K562 (cell line): ENCODE measurements around the gene ASCC3. TPM values are rescaled to one million over a fixed set of nuclear protein-coding genes. Genes with fewer than 3 reads are reported as not detected.
A peak's percentile ranks its signal among the peaks of the same experiment; 100 is the strongest.

Experiments
- ATAC-seq: fragments of 200-7000 bp; cut with Tn5 transposase; 3 replicates; pipeline ENCODE4 v1.9.1; 2020; ENCODE audit warnings: moderate library complexity
- BruUV-seq: library from RNA; stranded (reverse); fragments of 400-500 nt; replicated peaks from 2 replicates; lab custom pipeline; 2021; lab: Mats Ljungman, UMichigan
- CTCF ChIA-PET: fragments of 300-600 bp; formaldehyde crosslinking; extraction: SDS; loops from one replicate; lab custom pipeline; 2021; ENCODE audit warnings: low intra/inter-chr PET ratio; lab: Yijun Ruan, JAX
- POLR2A ChIA-PET: fragments of 300-600, 350-650 bp; sonication (Branson Sonifier 250); formaldehyde crosslinking; extraction: SDS; loops from one replicate; lab custom pipeline; 2021; ENCODE audit warnings: antibody characterized with exemption, inconsistent platforms; lab: Yijun Ruan, JAX
- DNase-seq, 4 experiments: peaks; one replicate each; pipeline versions ENCODE4 v3.0.0 to v3.0.0-alpha.2; 2011 to 2018; ENCODE audit warnings: low spot score in 3 of 4, mixed read lengths in 3 of 4; ENCODE audit errors: extremely low read depth in 1 of 4
- FAIRE-seq: peaks from 2 replicates; lab custom pipeline; 2011; peaks lifted over from hg19 to GRCh38; lab: Jason Lieb, UNC
- H2AFZ ChIP-seq: 2 replicates; pipeline ENCODE4 v1.6.0; 2011; ENCODE audit warnings: low read depth, low read length, control low read depth, inconsistent platforms
- H3K27ac ChIP-seq: fragments of 200-600 bp; 3 replicates; pipeline ENCODE4 v1.8.0; 2011; ENCODE audit warnings: low read depth, mild to moderate bottlenecking, control low read depth, inconsistent platforms, low read length, moderate library complexity, mixed read lengths; ENCODE audit errors: extremely low read depth
- H3K27me3 ChIP-seq, 2 experiments: fragments of 300-600 bp in 1 of 2; 2 replicates in 1 of 2; 3 replicates in 1 of 2; pipeline versions ENCODE4 v1.6.0 to v1.8.0; 2011; ENCODE audit warnings: inconsistent platforms in 2 of 2, low read length in 2 of 2, mild to moderate bottlenecking in 1 of 2, mixed read lengths in 1 of 2, moderate library complexity in 1 of 2; ENCODE audit not compliant: control insufficient read depth in 2 of 2, insufficient read depth in 2 of 2
- H3K36me3 ChIP-seq: fragments of 300-600 bp; 3 replicates; pipeline ENCODE4 v1.8.0; 2011; ENCODE audit warnings: mild to moderate bottlenecking, low read length, inconsistent platforms; ENCODE audit not compliant: control insufficient read depth, insufficient read depth
- H3K4me1 ChIP-seq, 2 experiments: fragments of 200-600 bp in 1 of 2; replicated peaks in 1 of 2; 2 replicates in 1 of 2; 3 replicates in 1 of 2; pipeline versions ENCODE4 v1.5.1 to v1.8.0; 2011; ENCODE audit warnings: inconsistent platforms in 2 of 2, low read length in 2 of 2, mild to moderate bottlenecking in 1 of 2, mixed read lengths in 1 of 2, moderate library complexity in 1 of 2; ENCODE audit not compliant: control insufficient read depth in 2 of 2, insufficient read depth in 2 of 2
- H3K4me2 ChIP-seq: 2 replicates; pipeline ENCODE4 v1.6.1; 2011; ENCODE audit warnings: low read length, control low read depth, inconsistent platforms, mixed read lengths; ENCODE audit not compliant: insufficient read depth
- H3K4me3 ChIP-seq: fragments of 200-600 bp; sonication (generic), shearing (Covaris generic); 2 replicates; pipeline ENCODE4 v1.5.1; 2016; ENCODE audit warnings: control low read depth, inconsistent platforms
- H3K79me2 ChIP-seq: fragments of 200-600 bp; 3 replicates; pipeline ENCODE4 v1.8.0; 2011; ENCODE audit warnings: low read length, inconsistent platforms; ENCODE audit not compliant: control insufficient read depth, insufficient read depth
- H3K9ac ChIP-seq, 2 experiments: 2 replicates each; pipeline versions ENCODE4 v1.6.0 to v1.6.1; 2011; ENCODE audit warnings: low read depth in 2 of 2, low read length in 2 of 2, control low read depth in 1 of 2, inconsistent platforms in 1 of 2, mild to moderate bottlenecking in 1 of 2, mixed read lengths in 1 of 2; ENCODE audit not compliant: insufficient read depth in 1 of 2
- H3K9me1 ChIP-seq: one replicate; pipeline ENCODE4 v1.6.0; 2011; ENCODE audit warnings: inconsistent platforms, mild to moderate bottlenecking, low read length, moderate library complexity; ENCODE audit not compliant: control insufficient read depth, insufficient read depth
- H3K9me3 ChIP-seq: replicated peaks from 2 replicates; pipeline ENCODE4 v1.5.1; 2011; ENCODE audit warnings: low read depth, low read length, inconsistent platforms; ENCODE audit not compliant: control insufficient read depth, insufficient read depth
- H4K20me1 ChIP-seq: replicated peaks from 2 replicates; pipeline ENCODE4 v1.6.1; 2011; ENCODE audit warnings: low read length, inconsistent platforms, mixed read lengths; ENCODE audit not compliant: control insufficient read depth, insufficient read depth
- ARHGAP35 ChIP-seq: fragments of 450-650 bp; IDR thresholded peaks from 2 replicates; pipeline ENCODE4 v1.6.1; 2018; ENCODE audit not compliant: partially characterized antibody
- CCAR2 ChIP-seq: fragments of 200-400 bp; formaldehyde crosslinking; IDR thresholded peaks from 2 replicates; pipeline ENCODE4 v1.6.1; 2017; ENCODE audit warnings: mild to moderate bottlenecking, low read depth, low read length
- CTCF ChIP-seq, 3 experiments: IDR thresholded peaks in 2 of 3; conservative IDR thresholded peaks in 1 of 3; 2 replicates each; pipeline ENCODE4 v1.5.1; 2011 to 2012; ENCODE audit warnings: low read length in 3 of 3, mild to moderate bottlenecking in 3 of 3, control low read depth in 2 of 3, improper control_type of control experiment in 1 of 3, inconsistent platforms in 1 of 3, low read depth in 1 of 3, mixed read lengths in 1 of 3, moderate library complexity in 1 of 3; ENCODE audit not compliant: insufficient read depth in 2 of 3
- EP300 ChIP-seq: IDR thresholded peaks from 2 replicates; pipeline ENCODE4 v1.6.1; 2012; ENCODE audit warnings: low read length, improper control_type of control experiment
- EP400 ChIP-seq: fragments of 450-650 bp; IDR thresholded peaks from 2 replicates; pipeline ENCODE4 v1.6.1; 2017; ENCODE audit warnings: antibody characterized with exemption, mild to moderate bottlenecking, moderate library complexity
- ID3 ChIP-seq, 2 experiments: fragments of 250-450 bp in 1 of 2; fragments of 450-650 bp in 1 of 2; sonication (Bioruptor Pico) in 1 of 2; IDR thresholded peaks; 2 replicates each; pipeline versions ENCODE4 v1.6.1 to v1.8.0; 2016 to 2021; ENCODE audit warnings: mild to moderate bottlenecking in 2 of 2, moderate library complexity in 2 of 2, missing compliant biosample characterization in 1 of 2, missing genetic modification characterization in 1 of 2
- SAP30 ChIP-seq: fragments of 200-600 bp; sonication (generic); IDR thresholded peaks from 2 replicates; pipeline ENCODE4 v1.6.1; 2012; ENCODE audit warnings: borderline replicate concordance, low read depth, mild to moderate bottlenecking, moderate library complexity, low read length, control low read depth, inconsistent platforms; ENCODE audit not compliant: insufficient read depth, poor library complexity, severe bottlenecking
- SMAD4 ChIP-seq: fragments of 250-450 bp; sonication (Bioruptor Pico); conservative IDR thresholded peaks from 2 replicates; pipeline ENCODE4 v1.8.0; 2021; ENCODE audit warnings: inconsistent platforms, mild to moderate bottlenecking, moderate library complexity
- ZBTB12 ChIP-seq: fragments of 250-450 bp; sonication (Bioruptor Pico); IDR thresholded peaks from 2 replicates; pipeline ENCODE4 v1.4.0; 2020
- ZNF655 ChIP-seq: fragments of 250-450 bp; sonication (Bioruptor Pico); IDR thresholded peaks from 2 replicates; pipeline ENCODE4 v1.5.0; 2021
- WGBS: fragments of 100-300 bp; shearing (Covaris generic); methylation state at CpG from one replicate; pipeline ENCODE4 v1.1.6; 2016; ENCODE audit warnings: low coverage, mixed read lengths; ENCODE audit not compliant: insufficient coverage; ENCODE audit errors: missing lambda C conversion rate; 5-methylcytosine and 5-hydroxymethylcytosine counted together
- in situ Hi-C: fragments of 300-500 bp; cut with MboI; formaldehyde crosslinking; loops from 4 replicates; pipeline ENCODE4 v1.15.0; 2018; ENCODE audit warnings: inconsistent platforms, mixed read lengths
- intact Hi-C: fragments of 100-400 bp; cut with micrococcal nuclease; formaldehyde crosslinking; loops from 2 replicates; pipeline ENCODE4 v1.14.2; 2022
- polyA plus RNA-seq, 8 experiments: library from polyadenylated mRNA; depleted of rRNA in 4 of 8; stranded (reverse) in 5 of 8; unstranded in 3 of 8; fragments of >200 nt; fragmentation: Nextera tagmentation in 2 of 8; fragmentation: Illumina TruSeq in 1 of 8; extraction: Ambion mirVana in 2 of 8; extraction: Trizol in 1 of 8; gene quantifications; 2 replicates each; pipeline versions ENCODE4 v1.2.1 to v1.2.3, GENCODE V29; 2011 to 2014; ENCODE audit warnings: inconsistent platforms in 1 of 8, missing spikeins in 1 of 8
- total RNA-seq, 7 experiments: library from RNA; depleted of rRNA in 6 of 7; stranded (reverse); fragments of >200 nt in 6 of 7; fragmentation: Illumina TruSeq in 2 of 7; extraction: Trizol in 2 of 7; gene quantifications; 2 replicates each; pipeline versions ENCODE4 v1.2.1 to v1.2.3, GENCODE V29; 2011 to 2021; ENCODE audit warnings: low replicate concordance in 1 of 7

The ASCC3 gene
- total and polyA plus RNA-seq, 9 of the 15 experiments (the other 6 are each of a cell fraction or from before 2014, with no cell fraction given): 16.1 to 56.1 (median 33.9) TPM

GRCh38 chr6:100719883-100720682 lies 161.0 kb downstream of the ASCC3 start:
- Histone ChIP-seq H3K79me2 (no peaks in the 10 kb centered on the region), H3K36me3 (peaks cover 26% of the 10 kb centered on the region), H3K4me3 (no peak overlapping the region), H3K4me2 (peak overlapping the region; percentile 58), H3K4me1 (no peaks in the 10 kb centered on the region; a peak in 2 of 5 replicates), H3K27me3 (no peaks in the 10 kb centered on the region), H4K20me1 (no peaks in the 10 kb centered on the region), H3K9me1 (no peaks in the 10 kb centered on the region), H2AFZ (peak overlapping the region; percentile 28), H3K9me3 (0 out of 2 replicates have a peak, but pooled peaks cover 2% of the 10 kb centered on the region), H3K27ac (peak overlapping the region; percentile 63; the same call in 1 of the 3 replicates), H3K9ac (peak overlapping the region in 1 of 2 experiments; percentile 1; a peak in 1 of 4 replicates)
- intact Hi-C loops: loop anchor here (1.0 kb wide), 1 partner anchor 613 kb away; no protein-coding TSS in a partner anchor
- FAIRE-seq (peak; percentile 79), ATAC-seq (peak; percentile 78), DNase-seq (peak in 2 of 4 experiments; percentile 9 to 54)
- BruUV-seq: no TSS peak
- WGBS: 6% methylated on average over 5 of the region's 5 CpGs
- in situ Hi-C loops: no loop called here
- CTCF ChIA-PET: no interaction called here
- POLR2A ChIA-PET: interaction anchor here (1.6 to 2.6 kb wide), 2 partner anchors 9 to 11 kb away, joined by 3 to 7 read pairs; no protein-coding TSS in a partner anchor
- no peak for TF ChIP-seq ARHGAP35
- no peak for TF ChIP-seq ID3 (CRISPR knock-in tag; IDR thresholded peaks at IDR 0.05)
- peak; percentile 96 for TF ChIP-seq ID3 (tag; IDR thresholded peaks at IDR 0.05)
- no peak for TF ChIP-seq SAP30
- no peak for TF ChIP-seq ZBTB12 (CRISPR knock-in tag)
- TF ChIP-seq CTCF (IDR thresholded peaks at IDR 0.05 in 2 of 3, conservative IDR thresholded peaks at IDR 0.05 in 1 of 3; ENCODE audit: insufficient read depth in 2 of 3, low read depth in 1 of 3, low read length in 3 of 3): peak in 1 of 3 experiments; percentile 59; a peak in 3 of 6 replicates
- TF ChIP-seq EP400: no peak
- TF ChIP-seq CCAR2: no peak
- TF ChIP-seq ZNF655 (CRISPR knock-in tag): no peak
- peak; percentile 7; the same call in 1 of the 2 replicates for TF ChIP-seq EP300
- no peak for TF ChIP-seq SMAD4 (CRISPR knock-in tag)
